ENCODE measurements around the gene SERPINA12. TPM values are rescaled to one million over a fixed set of nuclear protein-coding genes. Genes with fewer than 3 reads are reported as not detected.

SERPINA12 gene
- total RNA-seq, 1 donor from 2014 or later, result not detected

DNA sequence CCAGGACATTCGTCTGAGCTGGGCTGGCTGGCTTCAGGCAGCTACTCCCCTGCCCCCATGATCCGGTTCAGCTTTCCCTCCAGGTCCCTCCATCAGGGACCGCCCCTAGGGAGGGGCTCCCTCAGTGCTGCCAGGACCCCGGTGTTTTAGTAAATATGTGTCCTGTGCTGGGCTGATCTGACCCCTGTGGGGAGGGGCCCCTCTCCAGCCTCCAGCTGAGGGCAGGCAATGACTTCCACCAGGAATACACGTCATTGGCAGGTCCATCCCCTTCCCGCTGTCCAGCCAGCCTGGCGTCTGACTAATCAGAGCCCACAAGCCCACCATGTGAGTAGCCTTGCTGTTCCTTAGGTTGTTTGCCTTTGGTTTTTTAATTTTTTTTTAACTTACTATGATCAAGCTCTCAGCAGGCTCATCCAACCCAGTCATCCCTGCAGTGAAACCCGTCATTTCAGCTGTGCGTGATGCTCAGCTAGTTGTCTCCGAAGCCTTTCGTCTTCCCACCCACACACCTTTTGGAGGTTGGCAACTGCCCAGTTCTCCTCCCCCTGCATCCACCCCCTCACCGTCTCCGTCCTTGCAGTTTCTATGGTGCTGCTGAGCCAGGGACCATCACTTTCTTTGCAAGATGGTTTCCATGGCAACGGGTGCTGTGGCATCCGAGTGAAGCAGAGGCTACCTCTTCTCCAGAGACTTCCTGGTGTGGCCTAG lies 36.0 kb upstream of the SERPINA12 start:
- H3K4me3 Mint-ChIP-seq, result no peak overlapping the region
- no peak for ATAC-seq (ENCODE audit: low read depth)
- H3K9me3 Mint-ChIP-seq, result peaks cover 2% of the 10 kb centered on the region
- H3K27me3 Mint-ChIP-seq, result peaks cover 2% of the 10 kb centered on the region
- intact Hi-C loops (cut with micrococcal nuclease), result no loop called here
- no peak overlapping the region for H3K27ac Mint-ChIP-seq
- CTCF ChIA-PET, result no interaction called here
- POLR2A ChIA-PET, result no interaction called here
- no peaks in the 10 kb centered on the region for H3K36me3 Mint-ChIP-seq (ENCODE audit: low read depth)
- no peak for DNase-seq
- no peaks in the 10 kb centered on the region for H3K4me1 Mint-ChIP-seq
- TF ChIP-seq, protein P1, sequence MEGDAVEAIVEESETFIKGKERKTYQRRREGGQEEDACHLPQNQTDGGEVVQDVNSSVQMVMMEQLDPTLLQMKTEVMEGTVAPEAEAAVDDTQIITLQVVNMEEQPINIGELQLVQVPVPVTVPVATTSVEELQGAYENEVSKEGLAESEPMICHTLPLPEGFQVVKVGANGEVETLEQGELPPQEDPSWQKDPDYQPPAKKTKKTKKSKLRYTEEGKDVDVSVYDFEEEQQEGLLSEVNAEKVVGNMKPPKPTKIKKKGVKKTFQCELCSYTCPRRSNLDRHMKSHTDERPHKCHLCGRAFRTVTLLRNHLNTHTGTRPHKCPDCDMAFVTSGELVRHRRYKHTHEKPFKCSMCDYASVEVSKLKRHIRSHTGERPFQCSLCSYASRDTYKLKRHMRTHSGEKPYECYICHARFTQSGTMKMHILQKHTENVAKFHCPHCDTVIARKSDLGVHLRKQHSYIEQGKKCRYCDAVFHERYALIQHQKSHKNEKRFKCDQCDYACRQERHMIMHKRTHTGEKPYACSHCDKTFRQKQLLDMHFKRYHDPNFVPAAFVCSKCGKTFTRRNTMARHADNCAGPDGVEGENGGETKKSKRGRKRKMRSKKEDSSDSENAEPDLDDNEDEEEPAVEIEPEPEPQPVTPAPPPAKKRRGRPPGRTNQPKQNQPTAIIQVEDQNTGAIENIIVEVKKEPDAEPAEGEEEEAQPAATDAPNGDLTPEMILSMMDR (IDR thresholded peaks at IDR 0.05), result no peak

DNA sequence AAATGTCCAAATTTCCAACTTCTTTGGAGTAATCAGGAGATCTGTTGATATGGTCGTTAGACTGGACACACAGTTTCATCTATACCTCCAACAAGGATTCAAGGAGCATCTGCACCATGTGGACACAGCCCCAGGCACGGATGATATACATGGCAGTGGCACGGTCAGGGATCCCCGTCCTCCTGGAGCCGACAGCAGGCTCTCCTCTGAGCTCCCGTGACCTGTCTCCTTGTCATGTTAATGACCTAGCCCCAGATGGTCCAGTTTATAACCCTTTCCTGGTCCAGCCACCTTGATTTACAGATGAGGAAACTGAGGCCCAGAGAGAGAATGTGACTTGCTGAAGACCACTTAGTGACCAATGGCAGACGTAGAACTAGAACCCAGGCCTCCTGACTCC lies 35.5 kb upstream of the SERPINA12 start:
- POLR2A ChIA-PET, result no interaction called here
- no peak for ATAC-seq (ENCODE audit: low read depth)
- no peak overlapping the region for H3K27ac Mint-ChIP-seq
- no peak for DNase-seq
- intact Hi-C loops (cut with micrococcal nuclease), result no loop called here
- no peaks in the 10 kb centered on the region for H3K4me1 Mint-ChIP-seq
- no peak overlapping the region for H3K4me3 Mint-ChIP-seq
- no peaks in the 10 kb centered on the region for H3K36me3 Mint-ChIP-seq (ENCODE audit: low read depth)
- CTCF ChIA-PET, result no interaction called here
- TF ChIP-seq, protein P1 (IDR thresholded peaks at IDR 0.05), result no peak
- H3K27me3 Mint-ChIP-seq, result peaks cover 2% of the 10 kb centered on the region
- H3K9me3 Mint-ChIP-seq, result peaks cover 2% of the 10 kb centered on the region

DNA sequence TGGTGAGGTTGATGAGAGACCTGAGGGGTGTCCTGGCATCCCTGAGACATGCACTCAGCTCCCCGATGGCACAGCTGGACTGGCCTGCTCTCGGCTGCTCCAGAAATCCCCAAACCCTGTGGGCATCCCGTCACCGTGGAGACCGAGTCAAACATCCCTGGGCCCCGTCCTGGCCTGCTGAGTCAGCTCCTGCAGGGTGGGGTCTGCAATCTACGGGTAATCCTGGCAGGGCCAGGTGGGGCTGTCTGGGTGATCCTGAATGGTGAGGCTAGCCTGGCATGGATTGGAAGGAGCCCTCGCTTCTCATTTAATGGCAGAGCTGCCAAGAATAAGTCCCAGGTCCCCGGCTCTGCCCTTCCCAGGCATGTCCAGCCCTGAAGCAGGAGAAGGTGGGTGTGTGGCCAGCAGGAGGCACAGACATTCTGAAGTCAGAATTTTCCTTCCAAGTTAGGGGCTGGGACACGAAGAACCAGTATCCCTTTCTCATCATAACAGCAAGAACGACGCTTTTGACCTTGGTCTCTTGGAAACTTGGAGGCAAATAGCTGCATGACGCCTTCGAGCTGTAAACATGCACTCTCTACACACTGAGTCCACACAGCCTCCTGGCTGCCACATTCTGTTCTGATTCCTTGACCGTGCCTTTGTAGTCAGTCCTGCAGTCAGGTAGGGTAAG lies 34.3 kb upstream of the SERPINA12 start:
- CTCF ChIA-PET, result no interaction called here
- Mint-ChIP-seq H3K4me1 (no peaks in the 10 kb centered on the region), H3K4me3 (no peak overlapping the region), H3K27me3 (peaks cover 6% of the 10 kb centered on the region), H3K27ac (no peak overlapping the region), H3K9me3 (peaks cover 2% of the 10 kb centered on the region), H3K36me3 (ENCODE audit: low read depth) (no peaks in the 10 kb centered on the region)
- intact Hi-C loops (cut with micrococcal nuclease), result no loop called here
- ATAC-seq (ENCODE audit: low read depth), result no peak
- DNase-seq, result no peak
- TF ChIP-seq, protein P1 (IDR thresholded peaks at IDR 0.05), result no peak
- POLR2A ChIA-PET, result no interaction called here

DNA sequence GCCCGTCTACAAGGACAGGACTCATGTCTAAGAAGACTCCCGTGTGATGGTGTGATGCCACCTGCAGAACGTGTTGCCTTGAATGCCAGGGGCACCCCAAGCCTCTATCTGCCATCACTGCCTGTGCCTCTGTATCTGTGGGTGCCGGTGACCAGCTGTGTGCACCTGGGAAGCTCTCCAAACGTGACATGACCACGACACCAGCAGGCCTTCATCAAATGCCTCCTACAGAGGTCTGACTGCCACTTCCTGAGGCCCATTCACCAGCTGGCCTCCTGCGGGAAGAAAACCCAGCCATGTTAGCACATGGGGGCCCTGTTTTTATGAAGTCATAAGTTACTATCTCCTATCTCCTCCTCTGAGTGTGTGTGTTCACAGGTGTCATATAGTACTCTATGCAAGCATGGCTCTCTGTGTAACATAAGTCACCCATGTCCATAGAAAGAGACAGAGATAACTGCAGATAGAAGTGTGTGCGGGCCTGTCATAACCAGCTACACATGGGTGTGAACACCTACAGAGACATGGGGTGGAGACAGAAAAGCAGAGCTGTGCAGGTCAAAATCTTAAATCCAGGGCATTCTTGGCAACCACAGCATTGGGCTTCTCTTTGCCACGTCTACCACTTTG lies 33.7 kb upstream of the SERPINA12 start:
- TF ChIP-seq, protein P1 (IDR thresholded peaks at IDR 0.05), result no peak
- Mint-ChIP-seq H3K9me3 (peaks cover 2% of the 10 kb centered on the region), H3K36me3 (ENCODE audit: low read depth) (no peaks in the 10 kb centered on the region), H3K4me3 (no peak overlapping the region), H3K27me3 (peaks cover 7% of the 10 kb centered on the region), H3K4me1 (no peaks in the 10 kb centered on the region), H3K27ac (no peak overlapping the region)
- ChIA-PET CTCF (no interaction called here), POLR2A (no interaction called here)
- DNase-seq (no peak), ATAC-seq (ENCODE audit: low read depth) (no peak)
- intact Hi-C loops (cut with micrococcal nuclease), result no loop called here

DNA sequence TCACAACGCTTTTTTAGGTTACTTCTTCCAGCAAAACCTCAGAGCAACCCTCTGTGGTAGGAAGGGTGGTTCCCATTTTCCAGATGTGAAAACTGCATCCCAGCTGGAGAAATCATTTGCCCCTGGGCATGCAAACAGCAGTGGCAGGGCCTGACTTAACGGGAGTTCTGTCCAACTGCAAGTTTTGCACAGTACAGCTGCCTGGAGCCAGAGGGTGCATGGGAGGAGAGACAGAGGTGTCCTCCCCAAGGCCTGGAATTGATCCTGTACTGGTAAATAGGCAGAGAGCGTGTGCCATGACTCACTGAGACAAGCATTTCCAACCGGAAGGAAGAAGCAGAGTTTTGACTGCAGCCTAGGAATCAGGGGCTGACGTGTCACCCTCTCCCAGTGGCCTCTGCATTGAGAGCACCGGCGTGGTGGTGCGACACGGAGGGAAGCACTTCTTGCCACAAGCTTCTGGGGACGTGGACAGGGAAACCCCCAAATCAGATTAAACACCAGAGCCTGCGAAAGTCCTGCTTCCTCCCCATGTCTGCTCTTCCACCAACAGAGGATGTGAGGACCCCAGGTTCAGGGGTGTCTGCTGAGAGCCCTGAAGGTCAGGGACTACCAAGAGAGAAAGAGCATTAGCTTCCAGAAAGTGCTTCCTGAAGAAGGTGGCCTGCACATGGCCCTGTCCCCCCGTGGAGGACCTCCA lies 33.0 kb upstream of the SERPINA12 start:
- POLR2A ChIA-PET, result no interaction called here
- TF ChIP-seq, protein P1 (IDR thresholded peaks at IDR 0.05), result no peak
- CTCF ChIA-PET, result no interaction called here
- peaks cover 2% of the 10 kb centered on the region for H3K9me3 Mint-ChIP-seq
- H3K27me3 Mint-ChIP-seq, result peaks cover 7% of the 10 kb centered on the region
- H3K36me3 Mint-ChIP-seq (ENCODE audit: low read depth), result no peaks in the 10 kb centered on the region
- intact Hi-C loops (cut with micrococcal nuclease), result no loop called here
- no peak for DNase-seq
- H3K4me3 Mint-ChIP-seq, result no peak overlapping the region
- no peaks in the 10 kb centered on the region for H3K4me1 Mint-ChIP-seq
- H3K27ac Mint-ChIP-seq, result no peak overlapping the region
- no peak for ATAC-seq (ENCODE audit: low read depth)
